Measurements from ENCODE around the gene MKLN1.
"Not testable (repeated sequence)": the region's sequence is repeated elsewhere in the genome, so short reads cannot be mapped to it uniquely, and the experiment has no call there.

Gene MKLN1

DNA sequence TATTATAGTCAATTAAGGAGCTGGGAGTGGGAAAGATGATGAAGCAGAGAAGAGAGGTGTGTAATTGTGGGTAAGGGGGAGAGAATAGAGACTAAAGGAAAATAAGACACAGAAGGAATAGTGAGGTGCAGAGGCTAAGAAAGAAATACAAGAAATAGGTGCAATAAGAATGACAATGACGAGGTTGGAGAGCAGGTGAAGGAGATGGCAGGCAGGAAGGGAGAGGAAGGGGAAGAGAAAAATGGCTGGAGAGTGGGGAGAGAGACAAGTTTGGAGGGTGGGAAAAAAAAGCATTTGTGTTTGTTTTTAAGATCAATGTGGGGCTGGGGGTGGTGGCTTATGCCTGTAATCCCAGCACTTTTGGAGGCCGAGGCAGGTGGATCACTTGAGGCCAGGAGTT lies 27.6 kb upstream of the MKLN1 start:
- TF ChIP-seq JUND (IDR thresholded peaks at IDR 0.05; ENCODE audit: low read depth), result no peak
- in situ Hi-C loops (cut with HindIII; ENCODE audit: low pct_unique_long_range_greater_than_20kb, low sequenced_read_pairs), result no loop called here
- no peak for DNase-seq (ENCODE audit: low read depth in 1 of 2, low spot score in 1 of 2)

DNA sequence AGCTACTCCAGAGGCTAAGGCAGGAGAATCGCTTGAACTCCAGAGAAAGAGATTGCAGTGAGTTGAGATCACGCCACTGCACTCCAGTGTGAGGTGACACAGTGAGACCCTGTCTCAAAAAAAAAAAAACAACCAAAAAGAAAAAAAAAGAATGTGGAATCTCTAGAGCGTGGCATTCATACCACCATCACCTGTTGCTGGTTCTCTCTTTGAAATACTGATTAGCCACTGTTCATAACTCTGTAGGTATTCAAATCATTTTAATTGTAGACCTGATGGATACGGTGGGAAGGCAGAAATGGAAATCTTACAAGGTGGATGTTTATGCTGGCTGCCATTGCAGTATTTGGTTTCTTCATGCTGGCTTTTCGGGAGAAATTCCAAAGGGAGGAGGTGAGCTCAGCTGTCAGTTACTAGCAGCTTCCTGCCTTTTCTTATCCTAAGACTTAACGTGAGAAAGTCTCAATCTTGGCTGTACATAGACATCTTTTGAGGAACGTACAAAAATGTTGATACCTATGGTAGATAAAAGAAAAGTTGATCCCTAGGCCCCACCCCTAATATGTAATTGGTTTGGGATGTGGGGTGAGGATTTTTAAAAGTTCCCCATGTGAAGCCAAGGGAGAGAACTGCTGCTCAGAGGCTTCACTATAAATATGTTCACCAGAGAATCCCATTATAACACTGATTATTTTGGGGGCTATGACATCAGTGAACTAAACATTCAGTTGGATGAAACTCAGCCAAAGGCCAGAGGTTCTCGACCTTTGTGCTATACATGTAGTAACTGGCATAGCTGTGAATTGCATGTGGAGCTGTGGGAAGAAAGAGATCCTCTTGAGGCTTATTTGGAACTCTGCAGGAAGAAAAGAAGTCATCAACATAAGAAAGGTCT lies 26.9 kb upstream of the MKLN1 start:
- TF ChIP-seq JUND (IDR thresholded peaks at IDR 0.05; ENCODE audit: low read depth), result no peak
- no peak for DNase-seq (ENCODE audit: low read depth in 1 of 2, low spot score in 1 of 2)
- in situ Hi-C loops (cut with HindIII; ENCODE audit: low pct_unique_long_range_greater_than_20kb, low sequenced_read_pairs), result no loop called here

DNA sequence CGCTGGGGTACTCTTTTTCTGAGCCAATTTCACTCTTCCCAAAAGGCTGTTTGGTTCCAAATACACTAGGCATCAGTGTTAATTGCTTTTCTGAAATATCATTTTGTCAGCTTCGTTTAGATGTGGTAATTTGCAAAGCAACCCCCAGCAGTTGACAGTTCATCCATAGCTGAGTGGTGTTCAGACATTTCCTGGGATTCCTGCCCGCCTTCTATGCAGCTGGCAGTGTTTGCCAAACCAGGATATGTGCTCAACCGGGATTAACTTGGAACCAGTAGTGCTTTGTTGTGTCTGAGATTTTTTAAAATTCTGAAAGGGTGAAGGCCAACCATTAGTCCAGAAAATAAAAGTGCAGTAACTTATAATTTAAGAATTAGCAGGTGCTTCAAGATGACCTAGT lies 25.2 kb upstream of the MKLN1 start:
- in situ Hi-C loops (cut with HindIII; ENCODE audit: low pct_unique_long_range_greater_than_20kb, low sequenced_read_pairs), result no loop called here
- DNase-seq (ENCODE audit: low read depth in 1 of 2, low spot score in 1 of 2), result no peak

DNA sequence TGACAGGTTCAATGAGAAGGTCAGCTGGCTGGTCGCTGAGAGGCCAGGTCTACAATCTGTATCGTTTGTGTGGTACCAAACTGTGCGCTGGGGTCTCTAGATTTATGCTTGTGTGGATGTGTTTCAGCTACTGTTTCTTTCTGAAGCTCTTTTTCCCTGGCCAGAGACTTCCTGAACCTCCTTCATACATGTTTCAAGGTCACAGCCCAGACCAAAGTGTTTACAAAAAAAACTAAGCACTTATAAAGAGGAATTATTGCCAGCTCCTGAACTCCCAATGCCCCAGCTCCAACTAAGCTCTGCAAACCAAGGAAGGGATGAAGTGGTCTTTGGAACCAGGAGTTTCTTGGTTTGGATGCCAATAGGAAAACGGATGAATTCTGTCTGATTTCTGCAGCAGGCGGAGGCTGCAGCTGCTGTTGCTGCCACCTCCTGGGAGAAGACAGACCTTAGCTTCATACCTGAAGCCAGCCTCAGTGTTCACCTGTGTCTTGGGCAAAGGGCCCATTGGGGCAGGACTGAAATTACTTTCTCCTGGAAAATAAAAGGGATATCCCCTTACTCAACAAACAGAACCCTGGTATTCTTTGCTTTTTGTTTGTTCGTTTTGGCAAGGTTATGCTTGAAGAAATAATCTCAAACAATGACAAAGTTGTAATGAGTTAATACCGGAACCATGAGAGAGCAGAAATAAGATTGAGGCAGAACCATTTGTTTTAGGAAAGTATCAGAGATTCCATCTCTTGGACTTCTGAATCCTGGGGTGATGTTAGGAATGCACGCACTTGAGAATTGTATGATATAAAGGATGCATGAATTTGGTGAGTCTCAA lies 24.6 kb upstream of the MKLN1 start:
- in situ Hi-C loops (cut with HindIII; ENCODE audit: low pct_unique_long_range_greater_than_20kb, low sequenced_read_pairs), result no loop called here
- no peak for TF ChIP-seq JUND (IDR thresholded peaks at IDR 0.05; ENCODE audit: low read depth)
- DNase-seq (ENCODE audit: low read depth in 1 of 2, low spot score in 1 of 2), result peak; percentile 31 to 63

More for the DNA sequence above, 25.2 kb upstream of the MKLN1 start:
- no peak for TF ChIP-seq JUND (IDR thresholded peaks at IDR 0.05; ENCODE audit: low read depth)

DNA sequence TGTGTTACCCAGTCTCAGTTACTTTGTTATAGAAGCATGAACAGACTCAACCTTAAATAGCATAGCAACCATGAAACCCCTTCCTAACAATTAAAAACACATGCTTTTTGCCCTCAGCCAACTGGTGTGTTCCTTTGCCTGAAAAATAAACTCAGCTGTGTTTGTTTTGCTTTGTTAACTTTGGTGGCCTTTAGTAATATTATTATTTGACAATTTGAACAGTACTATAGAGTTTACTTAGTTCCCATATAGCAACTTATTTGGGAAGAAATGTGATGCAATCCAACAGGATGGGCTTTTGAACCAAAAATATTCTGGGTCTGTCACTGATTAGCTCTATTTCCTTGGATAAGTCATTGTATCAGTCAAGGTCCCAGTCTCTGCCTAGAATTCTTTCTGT lies 22.5 kb upstream of the MKLN1 start:
- DNase-seq (ENCODE audit: low read depth in 1 of 2, low spot score in 1 of 2), result no peak
- no peak for TF ChIP-seq JUND (IDR thresholded peaks at IDR 0.05; ENCODE audit: low read depth)
- in situ Hi-C loops (cut with HindIII; ENCODE audit: low pct_unique_long_range_greater_than_20kb, low sequenced_read_pairs), result no loop called here

DNA sequence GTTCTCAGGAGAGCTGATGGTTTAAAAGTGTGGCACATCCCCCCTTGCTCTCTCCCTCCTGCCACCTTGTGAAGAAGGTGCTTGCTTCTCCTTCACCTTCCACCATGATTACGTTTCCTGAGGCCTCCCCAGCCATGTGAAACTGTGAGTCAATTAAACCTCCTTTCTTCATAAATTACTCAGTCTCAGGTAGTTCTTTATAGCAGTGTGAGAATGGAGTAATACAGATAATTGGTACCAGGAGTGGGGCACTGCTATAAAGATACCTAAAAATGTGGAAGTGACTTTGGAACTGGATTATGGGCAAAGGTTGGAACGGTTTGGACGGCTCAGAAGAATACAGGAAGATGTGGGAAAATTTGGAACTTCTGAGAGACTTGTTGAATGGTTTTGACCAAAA lies 21.6 kb upstream of the MKLN1 start:
- in situ Hi-C loops (cut with HindIII; ENCODE audit: low pct_unique_long_range_greater_than_20kb, low sequenced_read_pairs); DNase-seq (ENCODE audit: low read depth in 1 of 2, low spot score in 1 of 2): not testable (repeated sequence)

DNA sequence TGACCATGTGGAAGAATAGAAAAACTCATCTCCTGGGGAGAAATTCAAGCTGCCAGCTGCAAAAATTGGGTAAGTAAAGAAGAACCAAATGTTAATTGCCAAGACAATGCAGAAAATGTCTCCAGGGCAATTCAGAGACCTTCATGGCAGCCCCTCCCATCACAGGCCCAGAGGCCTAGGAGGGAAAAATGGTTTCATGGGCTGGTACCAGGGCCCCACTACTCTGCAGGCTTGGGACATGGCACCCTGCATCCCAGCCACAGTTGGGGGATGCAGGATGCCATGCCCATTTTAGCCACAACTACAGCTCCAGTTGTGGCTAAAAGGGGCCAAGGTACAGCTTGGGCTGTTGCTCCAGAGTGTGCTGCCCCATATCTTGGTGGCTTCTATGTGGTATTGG lies 20.9 kb upstream of the MKLN1 start:
- no peak for TF ChIP-seq JUND (IDR thresholded peaks at IDR 0.05; ENCODE audit: low read depth)
- no peak for DNase-seq (ENCODE audit: low read depth in 1 of 2, low spot score in 1 of 2)
- in situ Hi-C loops (cut with HindIII; ENCODE audit: low pct_unique_long_range_greater_than_20kb, low sequenced_read_pairs), result no loop called here

DNA sequence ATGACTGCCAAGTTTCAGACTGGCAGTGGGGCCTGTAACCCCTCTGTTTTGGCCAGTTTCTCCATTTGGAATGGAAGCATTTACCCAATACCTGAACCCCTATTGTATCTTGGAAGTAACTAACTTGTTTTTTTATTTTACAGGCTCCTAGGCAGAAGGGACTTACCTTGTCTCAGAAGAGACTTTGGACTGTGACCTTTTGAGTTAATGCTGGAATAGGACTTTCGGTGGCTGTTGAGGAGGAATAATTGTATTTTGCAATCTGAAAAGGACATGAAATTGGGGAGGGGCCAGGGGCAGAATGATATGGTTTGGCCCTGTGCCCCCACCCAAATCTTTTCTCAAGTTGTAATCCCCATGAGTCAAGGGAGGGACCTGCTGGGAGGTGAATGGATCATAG lies 20.0 kb upstream of the MKLN1 start:
- TF ChIP-seq JUND (IDR thresholded peaks at IDR 0.05; ENCODE audit: low read depth), result no peak
- in situ Hi-C loops (cut with HindIII; ENCODE audit: low pct_unique_long_range_greater_than_20kb, low sequenced_read_pairs), result no loop called here
- DNase-seq (ENCODE audit: low read depth in 1 of 2, low spot score in 1 of 2), result no peak

DNA sequence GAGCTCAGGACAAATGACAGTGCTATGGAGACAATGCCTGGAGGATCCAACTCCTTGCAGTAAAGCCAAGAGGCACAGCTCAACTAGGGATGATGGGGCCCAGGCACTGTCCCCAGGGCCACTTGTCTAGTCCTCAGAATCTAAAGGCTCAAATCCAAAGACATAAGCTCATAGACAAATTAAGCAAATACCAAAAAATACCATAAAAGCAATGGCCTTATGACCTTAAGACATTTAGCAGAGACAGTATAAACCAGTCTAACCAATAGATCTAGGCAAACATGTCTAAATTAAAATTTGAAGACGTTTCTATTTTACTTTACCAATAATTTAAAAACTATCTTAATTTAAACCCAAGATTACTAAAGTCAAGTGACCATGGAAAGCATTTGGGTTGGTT lies 14.8 kb upstream of the MKLN1 start:
- TF ChIP-seq JUND (IDR thresholded peaks at IDR 0.05; ENCODE audit: low read depth), result no peak
- in situ Hi-C loops (cut with HindIII; ENCODE audit: low pct_unique_long_range_greater_than_20kb, low sequenced_read_pairs), result no loop called here
- DNase-seq (ENCODE audit: low read depth in 1 of 2, low spot score in 1 of 2), result no peak

DNA sequence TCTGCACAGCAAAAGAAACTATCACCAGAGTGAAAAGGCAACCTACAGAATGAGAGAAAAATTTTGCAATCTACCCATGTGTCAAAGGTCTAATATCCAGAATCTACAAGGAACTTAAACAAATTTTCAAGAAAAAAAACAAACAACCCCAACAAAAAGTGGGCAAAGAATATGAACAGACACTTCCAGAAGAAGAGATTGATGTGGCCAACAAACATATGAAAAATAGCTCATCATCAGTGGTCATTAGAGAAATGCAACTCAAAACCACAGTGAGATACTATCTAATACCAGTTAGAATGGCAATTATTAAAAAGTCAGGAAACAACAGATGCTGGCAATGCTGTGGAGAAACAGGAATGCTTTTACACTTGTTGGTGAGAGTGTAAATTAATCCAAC lies 7.1 kb upstream of the MKLN1 start:
- in situ Hi-C loops (cut with HindIII; ENCODE audit: low pct_unique_long_range_greater_than_20kb, low sequenced_read_pairs), result no loop called here
- no peak for TF ChIP-seq JUND (IDR thresholded peaks at IDR 0.05; ENCODE audit: low read depth)
- no peak for DNase-seq (ENCODE audit: low read depth in 1 of 2, low spot score in 1 of 2)

DNA sequence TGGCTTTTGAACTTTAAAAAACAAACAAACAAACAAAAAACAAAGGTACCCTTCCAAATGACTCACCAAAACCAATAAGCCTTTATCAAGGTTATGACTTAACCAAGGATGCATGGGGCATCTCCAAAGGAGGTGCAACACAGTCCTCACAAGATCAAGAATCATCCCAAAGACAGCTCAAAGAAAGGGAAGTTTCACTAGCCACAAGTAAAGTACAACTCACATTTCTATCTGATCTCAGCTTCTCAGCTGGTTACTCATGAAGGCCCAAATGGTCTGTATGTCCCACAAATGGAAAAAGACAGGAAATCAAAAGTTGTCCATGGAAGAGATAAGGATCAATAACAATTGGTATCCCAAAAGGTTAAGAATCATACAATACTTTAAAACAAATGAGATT lies 6.0 kb upstream of the MKLN1 start:
- in situ Hi-C loops (cut with HindIII; ENCODE audit: low pct_unique_long_range_greater_than_20kb, low sequenced_read_pairs), result no loop called here
- TF ChIP-seq JUND (IDR thresholded peaks at IDR 0.05; ENCODE audit: low read depth), result no peak
- no peak for DNase-seq (ENCODE audit: low read depth in 1 of 2, low spot score in 1 of 2)

DNA sequence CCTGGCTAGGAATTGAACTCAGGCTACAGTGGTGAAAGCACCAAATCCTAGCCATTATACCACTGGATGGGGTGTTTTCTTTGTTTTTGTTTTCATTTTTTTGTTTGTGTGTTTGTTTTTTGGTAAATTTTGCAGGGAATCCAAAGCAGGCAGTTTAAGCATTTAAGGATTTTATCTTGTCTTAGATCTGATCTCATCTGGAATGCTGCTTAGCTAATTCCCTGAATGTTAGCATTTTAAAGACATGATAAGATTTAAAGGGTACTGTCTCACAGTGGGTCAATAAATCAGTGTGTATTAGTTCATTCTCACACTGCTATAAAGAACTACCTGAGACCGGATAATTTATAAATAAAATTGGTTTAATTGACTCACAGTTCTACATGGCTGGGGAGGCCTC lies 5.6 kb upstream of the MKLN1 start:
- no peak for DNase-seq (ENCODE audit: low read depth in 1 of 2, low spot score in 1 of 2)
- TF ChIP-seq JUND (IDR thresholded peaks at IDR 0.05; ENCODE audit: low read depth), result peak; percentile 12; the same call in 1 of the 2 replicates
- in situ Hi-C loops (cut with HindIII; ENCODE audit: low pct_unique_long_range_greater_than_20kb, low sequenced_read_pairs), result no loop called here

DNA sequence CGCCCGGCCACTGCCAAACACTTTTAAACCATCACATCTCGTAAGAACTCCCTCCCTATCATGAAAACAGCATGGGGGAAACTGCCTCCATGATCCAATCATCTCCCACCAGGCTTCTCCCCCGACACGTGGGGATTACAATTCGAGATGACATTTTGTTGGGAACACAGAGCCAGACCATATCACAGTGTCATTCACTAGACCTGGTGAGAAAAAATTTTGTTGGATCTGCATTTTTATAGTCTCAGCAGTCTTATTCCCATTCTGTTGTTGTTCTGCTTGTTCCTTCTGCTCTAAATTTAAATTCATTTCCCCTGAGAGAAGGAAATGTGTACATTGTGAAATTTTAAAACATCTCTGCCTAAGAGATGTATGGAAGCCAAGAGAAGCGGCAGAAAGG lies 4.8 kb upstream of the MKLN1 start:
- no peak for TF ChIP-seq JUND (IDR thresholded peaks at IDR 0.05; ENCODE audit: low read depth)
- in situ Hi-C loops (cut with HindIII; ENCODE audit: low pct_unique_long_range_greater_than_20kb, low sequenced_read_pairs), result no loop called here
- DNase-seq (ENCODE audit: low read depth in 1 of 2, low spot score in 1 of 2), result no peak
